ENCODE measurements around the gene DOCK9. TPM values are rescaled to one million over a fixed set of nuclear protein-coding genes. Genes with fewer than 3 reads are reported as not detected.

The DOCK9 gene
- total and polyA plus RNA-seq, 2 donors (not counting 3 experiments of a cell fraction or from before 2014, with no cell fraction given): 147 to 323 TPM

GRCh38 chr13:98996046-98996445 is 18.2 kb upstream of the DOCK9 start:
- Histone ChIP-seq H3K27me3 (ENCODE audit: control insufficient read depth in 2 of 2, insufficient read depth in 2 of 2, low read length in 2 of 2) (no peaks in the 10 kb centered on the region), H3K4me2 (ENCODE audit: insufficient read depth, low read length) (no peak overlapping the region), H3K9ac (replicated peaks; ENCODE audit: extremely low read depth, insufficient read depth, low read length) (no peak overlapping the region), H3K4me1 (ENCODE audit: control insufficient read depth, extremely low read depth, insufficient read depth, low read length) (peaks cover 17% of the 10 kb centered on the region), H3K9me3 (replicated peaks; ENCODE audit: control insufficient read depth, insufficient read depth, low read length) (no peaks in the 10 kb centered on the region), H3K79me2 (ENCODE audit: control insufficient read depth, insufficient read depth, low read length) (no peaks in the 10 kb centered on the region), H3K9me1 (replicated peaks; ENCODE audit: control insufficient read depth, extremely low read depth, insufficient read depth, low read length) (no peaks in the 10 kb centered on the region), H2AFZ (ENCODE audit: low read depth, low read length) (no peak overlapping the region), H3K36me3 (ENCODE audit: control insufficient read depth in 2 of 2, extremely low read depth in 1 of 2, insufficient read depth in 2 of 2, low read length in 2 of 2) (no peaks in the 10 kb centered on the region), H3K4me3 (replicated peaks in 1 of 3; ENCODE audit: insufficient read depth in 1 of 3, low read depth in 1 of 3, low read length in 3 of 3) (no peak overlapping the region), H4K20me1 (replicated peaks; ENCODE audit: control insufficient read depth, extremely low read depth, insufficient read depth, low read length) (no peaks in the 10 kb centered on the region), H3K27ac (ENCODE audit: insufficient read depth, low read depth, low read length) (no peak overlapping the region)
- intact Hi-C loops (cut with micrococcal nuclease) (no loop called here), dilution Hi-C loops (cut with MboI; ENCODE audit: extremely low pct_ligation_motif_present, low sequenced_read_pairs) (no loop called here)
- DNase-seq (ENCODE audit: low read depth, low spot score) (no peak), FAIRE-seq (no peak)
- CTCF ChIA-PET: interaction anchor here (1.2 to 2.2 kb wide), 3 partner anchors 11 to 22 kb away, joined by 3 to 8 read pairs (median 3); no protein-coding TSS in a partner anchor
- POLR2A ChIA-PET: no interaction called here
- TF ChIP-seq EZH2 (IDR thresholded peaks at IDR 0.05; ENCODE audit: borderline replicate concordance, low read depth, low read length, severe bottlenecking): no peak
- no peak for TF ChIP-seq POLR2A (IDR thresholded peaks at IDR 0.05; ENCODE audit: low read depth, low read length)
- TF ChIP-seq POLR2AphosphoS5 (IDR thresholded peaks at IDR 0.05; ENCODE audit: insufficient read depth, low read depth, low read length): no peak
- no peak for TF ChIP-seq CTCF (IDR thresholded peaks at IDR 0.05; ENCODE audit: extremely low read depth in 1 of 2, insufficient read depth in 1 of 2, low read depth in 1 of 2, low read length in 2 of 2)
- TF ChIP-seq JUN (IDR thresholded peaks at IDR 0.05; ENCODE audit: borderline replicate concordance, insufficient read depth, insufficient read length, low read depth): no peak
- no peak for TF ChIP-seq MYC (IDR thresholded peaks at IDR 0.05; ENCODE audit: low read depth, low read length)
- TF ChIP-seq FOS (IDR thresholded peaks at IDR 0.05; ENCODE audit: borderline replicate concordance, insufficient read depth, low read length): no peak
- no peak for TF ChIP-seq GATA2 (IDR thresholded peaks at IDR 0.05; ENCODE audit: insufficient read depth, insufficient read length, low read depth, low read length)
- TF ChIP-seq MAX (IDR thresholded peaks at IDR 0.05; ENCODE audit: insufficient read depth, insufficient read length): no peak
- no TSS peak for BruUV-seq (replicated peaks)

All from endothelial cell of umbilical vein (primary cell).